Neural progenitor cell (in vitro differentiated cells): Measurements from ENCODE around the gene TCFL5. TPM values are rescaled to one million over a fixed set of nuclear protein-coding genes. Genes with fewer than 3 reads are reported as not detected.

Experiments used
- DNase-seq: peaks from one replicate; pipeline ENCODE4 v3.0.0-alpha.2; 2016; ENCODE audit warnings: low spot score
- H2AFZ ChIP-seq: fragments of 200-600 bp; sonication (generic); replicated peaks from 2 replicates; pipeline ENCODE4 v1.6.1; 2016; ENCODE audit warnings: antibody characterized with exemption
- H3F3A ChIP-seq: fragments of 200-600 bp; sonication (generic); 2 replicates; pipeline ENCODE4 v1.6.1; 2016; ENCODE audit warnings: antibody characterized with exemption, low read depth
- H3K27ac ChIP-seq: fragments of 200-600 bp; sonication (generic); 2 replicates; pipeline ENCODE4 v1.5.1; 2016; ENCODE audit warnings: mild to moderate bottlenecking
- H3K27me3 ChIP-seq: fragments of 200-600 bp; sonication (generic); 2 replicates; pipeline ENCODE4 v1.6.1; 2016; ENCODE audit warnings: mild to moderate bottlenecking, moderate library complexity
- H3K36me3 ChIP-seq: fragments of 200-600 bp; sonication (generic); 2 replicates; pipeline ENCODE4 v1.5.1; 2016
- H3K4me1 ChIP-seq: fragments of 200-600 bp; sonication (generic); 2 replicates; pipeline ENCODE4 v1.6.1; 2016; ENCODE audit warnings: mixed run types
- H3K4me2 ChIP-seq: fragments of 200-600 bp; sonication (generic); 2 replicates; pipeline ENCODE4 v1.6.1; 2016
- H3K4me3 ChIP-seq: fragments of 200-600 bp; sonication (generic); 2 replicates; pipeline ENCODE4 v1.5.1; 2016
- H3K79me2 ChIP-seq: fragments of 200-600 bp; sonication (generic); 2 replicates; pipeline ENCODE4 v1.6.1; 2016; ENCODE audit warnings: low read depth
- H3K9ac ChIP-seq: fragments of 200-600 bp; sonication (generic); 2 replicates; pipeline ENCODE4 v1.6.1; 2016
- H3K9me3 ChIP-seq: fragments of 200-600 bp; sonication (generic); 2 replicates; pipeline ENCODE4 v1.5.1; 2016; ENCODE audit warnings: low read depth
- H4K20me1 ChIP-seq: fragments of 200-600 bp; sonication (generic); 2 replicates; pipeline ENCODE4 v1.6.1; 2016; ENCODE audit warnings: low read depth
- H3K27ac Mint-ChIP-seq: 3 replicates; pipeline ENCODE4 v1.8.0; 2021; ENCODE audit warnings: mixed read lengths
- H3K27me3 Mint-ChIP-seq: 2 replicates; pipeline ENCODE4 v1.8.0; 2022; ENCODE audit warnings: low read depth, mild to moderate bottlenecking, inconsistent platforms, moderate library complexity, mixed read lengths; ENCODE audit not compliant: insufficient read depth
- H3K36me3 Mint-ChIP-seq: 3 replicates; pipeline ENCODE4 v1.8.0; 2021; ENCODE audit warnings: mixed read lengths
- H3K4me1 Mint-ChIP-seq: 3 replicates; pipeline ENCODE4 v1.8.0; 2021; ENCODE audit warnings: mixed read lengths
- H3K4me3 Mint-ChIP-seq: 3 replicates; pipeline ENCODE4 v1.8.0; 2021; ENCODE audit warnings: mild to moderate bottlenecking, moderate library complexity, mixed read lengths
- H3K9me3 Mint-ChIP-seq: 3 replicates; pipeline ENCODE4 v1.8.0; 2020; ENCODE audit warnings: mixed read lengths
- EZH2 ChIP-seq: fragments of 200-600 bp; sonication (generic); IDR thresholded peaks from 2 replicates; pipeline ENCODE4 v1.6.1; 2017; ENCODE audit warnings: antibody characterized with exemption, mild to moderate bottlenecking, moderate library complexity
- EZH2phosphoT487 ChIP-seq: fragments of 200-600 bp; sonication (generic); IDR thresholded peaks from 2 replicates; pipeline ENCODE4 v1.6.1; 2017; ENCODE audit warnings: antibody characterized with exemption
- total RNA-seq: library from RNA; depleted of rRNA; stranded (reverse); fragments of >200 nt; gene quantifications from 2 replicates; pipeline ENCODE4 v1.2.3, GENCODE V29; 2015; ENCODE audit warnings: low replicate concordance
- TF ChIP-seq, protein P1 (sequence below): fragments of 200-600 bp; sonication (generic); IDR thresholded peaks from 2 replicates; pipeline ENCODE4 v1.5.1; 2017; ENCODE audit warnings: antibody characterized with exemption, mild to moderate bottlenecking

The TCFL5 gene
- total RNA-seq, 1 donor from 2014 or later, result 36.3 TPM

- Histone ChIP-seq H3K27me3 (no peaks in the 10 kb centered on the region), H2AFZ (no peak overlapping the region), H4K20me1 (peaks cover 5% of the 10 kb centered on the region), H3K36me3 (no peaks in the 10 kb centered on the region), H3K9ac (no peak overlapping the region), H3K4me2 (no peak overlapping the region), H3K4me3 (no peak overlapping the region), H3F3A (peaks cover 28% of the 10 kb centered on the region), H3K9me3 (no peaks in the 10 kb centered on the region), H3K79me2 (no peaks in the 10 kb centered on the region), H3K27ac (no peak overlapping the region), H3K4me1 (peaks cover 33% of the 10 kb centered on the region)
- Mint-ChIP-seq H3K9me3 (no peaks in the 10 kb centered on the region), H3K36me3 (no peaks in the 10 kb centered on the region), H3K27me3 (peaks cover 4% of the 10 kb centered on the region), H3K4me3 (no peak overlapping the region), H3K27ac (peak overlapping the region; percentile 33), H3K4me1 (peaks cover 38% of the 10 kb centered on the region)
- DNase-seq, result no peak
- TF ChIP-seq EZH2 (no peak), EZH2phosphoT487 (no peak)
- TF ChIP-seq, protein P1, sequence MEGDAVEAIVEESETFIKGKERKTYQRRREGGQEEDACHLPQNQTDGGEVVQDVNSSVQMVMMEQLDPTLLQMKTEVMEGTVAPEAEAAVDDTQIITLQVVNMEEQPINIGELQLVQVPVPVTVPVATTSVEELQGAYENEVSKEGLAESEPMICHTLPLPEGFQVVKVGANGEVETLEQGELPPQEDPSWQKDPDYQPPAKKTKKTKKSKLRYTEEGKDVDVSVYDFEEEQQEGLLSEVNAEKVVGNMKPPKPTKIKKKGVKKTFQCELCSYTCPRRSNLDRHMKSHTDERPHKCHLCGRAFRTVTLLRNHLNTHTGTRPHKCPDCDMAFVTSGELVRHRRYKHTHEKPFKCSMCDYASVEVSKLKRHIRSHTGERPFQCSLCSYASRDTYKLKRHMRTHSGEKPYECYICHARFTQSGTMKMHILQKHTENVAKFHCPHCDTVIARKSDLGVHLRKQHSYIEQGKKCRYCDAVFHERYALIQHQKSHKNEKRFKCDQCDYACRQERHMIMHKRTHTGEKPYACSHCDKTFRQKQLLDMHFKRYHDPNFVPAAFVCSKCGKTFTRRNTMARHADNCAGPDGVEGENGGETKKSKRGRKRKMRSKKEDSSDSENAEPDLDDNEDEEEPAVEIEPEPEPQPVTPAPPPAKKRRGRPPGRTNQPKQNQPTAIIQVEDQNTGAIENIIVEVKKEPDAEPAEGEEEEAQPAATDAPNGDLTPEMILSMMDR, result no peak
Observed at GRCh38 chr20:62835931-62836861, 25.4 kb downstream of the TCFL5 start.

GRCh38 chr20:62834967-62835730 is 26.5 kb downstream of the TCFL5 start:
- H3K4me3 ChIP-seq, result no peak overlapping the region
- peak overlapping the region; percentile 35 for H3K4me2 ChIP-seq
- H4K20me1 ChIP-seq, result peaks cover under 1% of the 10 kb centered on the region
- no peak for DNase-seq
- Mint-ChIP-seq H3K27ac (no peak overlapping the region), H3K27me3 (peaks cover 4% of the 10 kb centered on the region), H3K36me3 (no peaks in the 10 kb centered on the region), H3K4me1 (peaks cover 34% of the 10 kb centered on the region), H3K9me3 (no peaks in the 10 kb centered on the region), H3K4me3 (no peak overlapping the region)
- H3K36me3 ChIP-seq, result no peaks in the 10 kb centered on the region
- peak overlapping the region; percentile 19 for H3K27ac ChIP-seq
- peaks cover 28% of the 10 kb centered on the region for H3K4me1 ChIP-seq
- no peaks in the 10 kb centered on the region for H3K27me3 ChIP-seq
- H2AFZ ChIP-seq, result no peak overlapping the region
- no peaks in the 10 kb centered on the region for H3K79me2 ChIP-seq
- TF ChIP-seq EZH2 (no peak), EZH2phosphoT487 (no peak)
- TF ChIP-seq, protein P1, result no peak
- H3K9ac ChIP-seq, result no peak overlapping the region
- peaks cover 28% of the 10 kb centered on the region for H3F3A ChIP-seq
- no peaks in the 10 kb centered on the region for H3K9me3 ChIP-seq

- Histone ChIP-seq H3K9ac (no peak overlapping the region), H2AFZ (peak overlapping the region; percentile 57), H3F3A (peaks cover 28% of the 10 kb centered on the region), H4K20me1 (no peaks in the 10 kb centered on the region), H3K9me3 (no peaks in the 10 kb centered on the region), H3K27ac (no peak overlapping the region), H3K4me2 (no peak overlapping the region), H3K79me2 (no peaks in the 10 kb centered on the region), H3K4me1 (peaks cover 27% of the 10 kb centered on the region), H3K4me3 (no peak overlapping the region), H3K36me3 (no peaks in the 10 kb centered on the region), H3K27me3 (no peaks in the 10 kb centered on the region)
- H3K36me3 Mint-ChIP-seq, result no peaks in the 10 kb centered on the region
- H3K27ac Mint-ChIP-seq, result peak overlapping the region; percentile 46
- TF ChIP-seq, protein P1, result no peak
- TF ChIP-seq EZH2phosphoT487 (no peak), EZH2 (no peak)
- no peaks in the 10 kb centered on the region for H3K9me3 Mint-ChIP-seq
- peaks cover 31% of the 10 kb centered on the region for H3K4me1 Mint-ChIP-seq
- peak overlapping the region; percentile 59 for H3K4me3 Mint-ChIP-seq
- peaks cover 4% of the 10 kb centered on the region for H3K27me3 Mint-ChIP-seq
- no peak for DNase-seq
Observed at GRCh38 chr20:62832951-62833391, 28.7 kb downstream of the TCFL5 start.
